HepG2 (cell line): ENCODE measurements around the gene AASS. TPM values are rescaled to one million over a fixed set of nuclear protein-coding genes. Genes with fewer than 3 reads are reported as not detected.
A peak's percentile ranks its signal among the peaks of the same experiment; 100 is the strongest.

Source experiments
- ATAC-seq: fragments of 200-7000 bp; cut with Tn5 transposase; 3 replicates; pipeline ENCODE4 v1.9.1; 2020; ENCODE audit warnings: mild to moderate bottlenecking, moderate library complexity
- BruUV-seq: library from RNA; stranded (reverse); fragments of 400-500 nt; replicated peaks from 2 replicates; lab custom pipeline; 2021; lab: Mats Ljungman, UMichigan
- CTCF ChIA-PET: fragments of 300-600 bp; formaldehyde crosslinking; extraction: SDS; loops from one replicate; lab custom pipeline; 2021; ENCODE audit warnings: low total read pairs, inconsistent platforms, low intra/inter-chr PET ratio; lab: Yijun Ruan, JAX
- POLR2A ChIA-PET: fragments of 350-600 bp; sonication (Branson Sonifier 250); formaldehyde crosslinking; loops from one replicate; lab custom pipeline; 2020; ENCODE audit warnings: antibody characterized with exemption, inconsistent platforms; lab: Yijun Ruan, JAX
- DNase-seq: peaks from one replicate; pipeline ENCODE4 v3.0.0-alpha.2; 2015; ENCODE audit warnings: low spot score
- FAIRE-seq: peaks from 3 replicates; lab custom pipeline; 2011; peaks lifted over from hg19 to GRCh38; lab: Jason Lieb, UNC
- H2AFZ ChIP-seq: one replicate; pipeline ENCODE4 v1.6.1; 2011; ENCODE audit warnings: low read length, inconsistent platforms
- H3K27ac ChIP-seq: fragments of 300-600 bp; 3 replicates; pipeline ENCODE4 v1.8.0; 2011; ENCODE audit warnings: mixed run types, mild to moderate bottlenecking, mixed read lengths, low read length, inconsistent platforms; ENCODE audit not compliant: insufficient read depth; ENCODE audit errors: extremely low read length
- H3K27me3 ChIP-seq, 2 experiments: fragments of 200-600 bp in 1 of 2; 2 replicates in 1 of 2; 3 replicates in 1 of 2; pipeline versions ENCODE4 v1.6.0 to v1.8.0; 2011; ENCODE audit warnings: low read length in 2 of 2, mild to moderate bottlenecking in 2 of 2, moderate library complexity in 2 of 2, inconsistent platforms in 1 of 2; ENCODE audit not compliant: insufficient read depth in 2 of 2, control insufficient read depth in 1 of 2
- H3K36me3 ChIP-seq, 2 experiments: fragments of 200-600 bp in 1 of 2; replicated peaks in 1 of 2; 2 replicates in 1 of 2; 3 replicates in 1 of 2; pipeline versions ENCODE4 v1.5.1 to v1.8.0; 2011; ENCODE audit warnings: low read length in 2 of 2, inconsistent platforms in 1 of 2; ENCODE audit not compliant: insufficient read depth in 2 of 2, control insufficient read depth in 1 of 2
- H3K4me1 ChIP-seq: 2 replicates; pipeline ENCODE4 v1.5.1; 2012; ENCODE audit warnings: low read length, inconsistent platforms; ENCODE audit not compliant: insufficient read depth
- H3K4me2 ChIP-seq: 2 replicates; pipeline ENCODE4 v1.6.0; 2011; ENCODE audit warnings: low read depth, low read length, inconsistent platforms
- H3K4me3 ChIP-seq, 3 experiments: fragments of 200-600 bp in 1 of 3; sonication (generic), shearing (Covaris generic) in 1 of 3; replicated peaks in 1 of 3; 2 replicates each; pipeline ENCODE4 v1.5.1; 2011 to 2016; ENCODE audit warnings: low read length in 3 of 3, inconsistent platforms in 2 of 3, low read depth in 2 of 3, mild to moderate bottlenecking in 2 of 3, control low read depth in 1 of 3, mixed read lengths in 1 of 3; ENCODE audit not compliant: insufficient read depth in 1 of 3
- H3K79me2 ChIP-seq: one replicate; pipeline ENCODE4 v1.6.1; 2011; ENCODE audit warnings: low read length, inconsistent platforms; ENCODE audit not compliant: insufficient read depth
- H3K9ac ChIP-seq: 2 replicates; pipeline ENCODE4 v1.6.0; 2011; ENCODE audit warnings: mild to moderate bottlenecking, low read depth, low read length, inconsistent platforms; ENCODE audit not compliant: insufficient read depth
- H3K9me3 ChIP-seq: 2 replicates; pipeline ENCODE4 v1.5.1; 2012; ENCODE audit warnings: mild to moderate bottlenecking, low read length
- H4K20me1 ChIP-seq: 2 replicates; pipeline ENCODE4 v1.6.0; 2011; ENCODE audit warnings: inconsistent platforms, mild to moderate bottlenecking, low read length, moderate library complexity; ENCODE audit not compliant: insufficient read depth
- ARNT2 ChIP-seq: sonication (generic); formaldehyde crosslinking; IDR thresholded peaks from 2 replicates; pipeline ENCODE4 v1.8.0; 2022; ENCODE audit warnings: mild to moderate bottlenecking, low read depth, missing genetic modification reagents, moderate library complexity
- JUNB ChIP-seq: sonication (generic); formaldehyde crosslinking; IDR thresholded peaks from 2 replicates; pipeline ENCODE4 v1.8.0; 2022; ENCODE audit warnings: missing genetic modification reagents, mild to moderate bottlenecking, borderline replicate concordance
- TEAD2 ChIP-seq: sonication (generic); formaldehyde crosslinking; IDR thresholded peaks from 2 replicates; pipeline ENCODE4 v1.9.0; 2021; ENCODE audit warnings: missing genetic modification reagents
- ZNF12 ChIP-seq: sonication (generic); formaldehyde crosslinking; IDR thresholded peaks from 2 replicates; pipeline ENCODE4 v1.5.0; 2020; ENCODE audit warnings: missing genetic modification reagents
- ZNF235 ChIP-seq: sonication (generic); formaldehyde crosslinking; IDR thresholded peaks from 2 replicates; pipeline ENCODE4 v1.8.1; 2023; ENCODE audit warnings: mild to moderate bottlenecking, missing genetic modification reagents, borderline replicate concordance
- ZNF253 ChIP-seq: sonication (generic); formaldehyde crosslinking; IDR thresholded peaks from 2 replicates; pipeline ENCODE4 v1.8.0; 2022; ENCODE audit warnings: mild to moderate bottlenecking, missing genetic modification reagents, borderline replicate concordance
- ZNF333 ChIP-seq: sonication (generic); formaldehyde crosslinking; IDR thresholded peaks from 2 replicates; pipeline ENCODE4 v1.4.0; 2020; ENCODE audit warnings: mild to moderate bottlenecking, missing genetic modification reagents, borderline replicate concordance
- ZNF383 ChIP-seq: sonication (generic); formaldehyde crosslinking; IDR thresholded peaks from 2 replicates; pipeline ENCODE4 v1.4.0; 2020; ENCODE audit warnings: missing genetic modification reagents, mild to moderate bottlenecking, borderline replicate concordance
- ZNF629 ChIP-seq: sonication (generic); formaldehyde crosslinking; conservative IDR thresholded peaks from 2 replicates; pipeline ENCODE4 v1.5.0; 2020; ENCODE audit warnings: missing genetic modification reagents
- ZSCAN30 ChIP-seq: sonication (generic); formaldehyde crosslinking; IDR thresholded peaks from 2 replicates; pipeline ENCODE4 v1.5.0; 2020; ENCODE audit warnings: mild to moderate bottlenecking, missing genetic modification reagents
- WGBS: methylation state at CpG from one replicate; pipeline ENCODE4 v1.1.6; 2017; ENCODE audit warnings: low lambda C conversion rate; 5-methylcytosine and 5-hydroxymethylcytosine counted together
- in situ Hi-C: cut with HindIII; loops from 2 replicates; pipeline ENCODE4 v1.10.0; 2017; ENCODE audit warnings: low pct_unique_long_range_greater_than_20kb; ENCODE audit not compliant: extremely low pct_ligation_motif_present
- intact Hi-C: fragments of 100-400 bp; cut with micrococcal nuclease; formaldehyde crosslinking; loops from one replicate; pipeline ENCODE4 v1.10.0; 2022; ENCODE audit not compliant: unreplicated experiment
- polyA plus RNA-seq, 8 experiments: library from polyadenylated mRNA; depleted of rRNA in 3 of 8; stranded (reverse) in 7 of 8; unstranded in 1 of 8; fragments of >200 nt; fragmentation: Illumina TruSeq in 4 of 8; extraction: Trizol in 4 of 8; gene quantifications; 2 replicates each; pipeline versions ENCODE4 v1.2.1 to v1.2.3, GENCODE V29; 2011 to 2016; ENCODE audit warnings: low read depth in 4 of 8, missing spikeins in 1 of 8, mixed read lengths in 1 of 8; ENCODE audit not compliant: insufficient read depth in 1 of 8
- total RNA-seq, 5 experiments: library from RNA; depleted of rRNA; stranded (reverse); fragments of >200 nt; fragmentation: Illumina TruSeq; extraction: Trizol; gene quantifications; 2 replicates each; pipeline ENCODE4 v1.2.3, GENCODE V29; 2016; ENCODE audit warnings: low read depth in 1 of 5
- TF ChIP-seq, protein P1 (sequence below): sonication (generic); formaldehyde crosslinking; IDR thresholded peaks from 2 replicates; pipeline ENCODE4 v1.9.0; 2021; ENCODE audit warnings: missing genetic modification reagents, borderline replicate concordance
- TF ChIP-seq, protein P2 (sequence below): IDR thresholded peaks from 2 replicates; pipeline ENCODE4 v1.6.1; 2016; ENCODE audit warnings: missing compliant biosample characterization, missing genetic modification reagents, borderline replicate concordance
- TF ChIP-seq, protein P3 (sequence below): IDR thresholded peaks from 2 replicates; pipeline ENCODE4 v1.6.1; 2016; ENCODE audit warnings: low read depth, control low read depth
- TF ChIP-seq, protein P4 (sequence below): sonication (generic); formaldehyde crosslinking; IDR thresholded peaks from 2 replicates; pipeline ENCODE4 v1.8.1; 2023; ENCODE audit warnings: missing genetic modification reagents, mild to moderate bottlenecking, borderline replicate concordance
- TF ChIP-seq, protein P5 (sequence below): sonication (generic); formaldehyde crosslinking; conservative IDR thresholded peaks from 2 replicates; pipeline ENCODE4 v1.4.0; 2020; ENCODE audit warnings: missing genetic modification reagents

The AASS gene
- total and polyA plus RNA-seq, 2 of the 13 experiments (the other 11 are each of a cell fraction or from before 2014, with no cell fraction given), result 11.6 to 43.9 TPM

DNA sequence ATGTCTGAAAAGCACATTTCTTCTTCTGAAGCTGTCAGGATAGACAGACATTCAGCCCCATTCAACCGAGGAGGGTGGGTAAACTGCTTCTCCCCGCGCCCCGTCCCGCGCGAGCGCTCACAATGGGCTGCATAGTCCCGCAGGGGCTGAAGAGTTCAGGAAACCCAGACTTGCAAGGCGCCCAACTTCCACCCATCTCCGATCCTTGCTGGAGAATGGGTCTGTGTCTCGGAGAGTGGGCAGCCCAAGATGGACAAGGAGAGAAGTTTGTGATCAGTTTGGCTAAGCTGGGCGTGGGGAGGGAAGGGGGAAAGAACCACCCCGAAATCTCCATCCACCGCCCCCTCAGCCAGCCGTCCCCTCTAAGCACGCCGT lies 686 bp downstream of the AASS start:
- peak overlapping the region; percentile 72 for H3K27ac ChIP-seq
- no peaks in the 10 kb centered on the region for H3K9me3 ChIP-seq
- peaks cover 18% of the 10 kb centered on the region for H3K79me2 ChIP-seq
- DNase-seq (no peak), ATAC-seq (peak; percentile 67), FAIRE-seq (no peak)
- in situ Hi-C loops (no loop called here), intact Hi-C loops (no loop called here)
- POLR2A ChIA-PET, result no interaction called here
- H3K4me3 ChIP-seq, result peak overlapping the region; percentile 88 to 90 (median 89)
- H3K36me3 ChIP-seq, result no peaks in the 10 kb centered on the region
- peak overlapping the region; percentile 88 for H3K4me2 ChIP-seq
- no TSS peak for BruUV-seq
- 0% methylated on average over 12 of the region's 18 CpGs for WGBS
- H4K20me1 ChIP-seq, result no peaks in the 10 kb centered on the region; the same call in 1 of the 2 replicates
- no peaks in the 10 kb centered on the region; a peak in 1 of 5 replicates for H3K27me3 ChIP-seq
- H3K9ac ChIP-seq, result peak overlapping the region; percentile 80
- peak overlapping the region; percentile 0 for H2AFZ ChIP-seq
- CTCF ChIA-PET, result no interaction called here
- H3K4me1 ChIP-seq, result peaks cover 18% of the 10 kb centered on the region
- peak; percentile 23; the same call in 1 of the 2 replicates for TF ChIP-seq ZNF253
- TF ChIP-seq, protein P1, sequence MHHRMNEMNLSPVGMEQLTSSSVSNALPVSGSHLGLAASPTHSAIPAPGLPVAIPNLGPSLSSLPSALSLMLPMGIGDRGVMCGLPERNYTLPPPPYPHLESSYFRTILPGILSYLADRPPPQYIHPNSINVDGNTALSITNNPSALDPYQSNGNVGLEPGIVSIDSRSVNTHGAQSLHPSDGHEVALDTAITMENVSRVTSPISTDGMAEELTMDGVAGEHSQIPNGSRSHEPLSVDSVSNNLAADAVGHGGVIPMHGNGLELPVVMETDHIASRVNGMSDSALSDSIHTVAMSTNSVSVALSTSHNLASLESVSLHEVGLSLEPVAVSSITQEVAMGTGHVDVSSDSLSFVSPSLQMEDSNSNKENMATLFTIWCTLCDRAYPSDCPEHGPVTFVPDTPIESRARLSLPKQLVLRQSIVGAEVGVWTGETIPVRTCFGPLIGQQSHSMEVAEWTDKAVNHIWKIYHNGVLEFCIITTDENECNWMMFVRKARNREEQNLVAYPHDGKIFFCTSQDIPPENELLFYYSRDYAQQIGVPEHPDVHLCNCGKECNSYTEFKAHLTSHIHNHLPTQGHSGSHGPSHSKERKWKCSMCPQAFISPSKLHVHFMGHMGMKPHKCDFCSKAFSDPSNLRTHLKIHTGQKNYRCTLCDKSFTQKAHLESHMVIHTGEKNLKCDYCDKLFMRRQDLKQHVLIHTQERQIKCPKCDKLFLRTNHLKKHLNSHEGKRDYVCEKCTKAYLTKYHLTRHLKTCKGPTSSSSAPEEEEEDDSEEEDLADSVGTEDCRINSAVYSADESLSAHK (CRISPR knock-in tag), result no peak
- TF ChIP-seq ZNF629 (CRISPR knock-in tag), result peak; percentile 47
- TF ChIP-seq JUNB, result no peak
- TF ChIP-seq, protein P2, sequence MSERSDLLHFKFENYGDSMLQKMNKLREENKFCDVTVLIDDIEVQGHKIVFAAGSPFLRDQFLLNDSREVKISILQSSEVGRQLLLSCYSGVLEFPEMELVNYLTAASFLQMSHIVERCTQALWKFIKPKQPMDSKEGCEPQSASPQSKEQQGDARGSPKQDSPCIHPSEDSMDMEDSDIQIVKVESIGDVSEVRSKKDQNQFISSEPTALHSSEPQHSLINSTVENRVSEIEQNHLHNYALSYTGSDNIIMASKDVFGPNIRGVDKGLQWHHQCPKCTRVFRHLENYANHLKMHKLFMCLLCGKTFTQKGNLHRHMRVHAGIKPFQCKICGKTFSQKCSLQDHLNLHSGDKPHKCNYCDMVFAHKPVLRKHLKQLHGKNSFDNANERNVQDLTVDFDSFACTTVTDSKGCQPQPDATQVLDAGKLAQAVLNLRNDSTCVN, result no peak
- no peak for TF ChIP-seq ZSCAN30
- TF ChIP-seq, protein P3, sequence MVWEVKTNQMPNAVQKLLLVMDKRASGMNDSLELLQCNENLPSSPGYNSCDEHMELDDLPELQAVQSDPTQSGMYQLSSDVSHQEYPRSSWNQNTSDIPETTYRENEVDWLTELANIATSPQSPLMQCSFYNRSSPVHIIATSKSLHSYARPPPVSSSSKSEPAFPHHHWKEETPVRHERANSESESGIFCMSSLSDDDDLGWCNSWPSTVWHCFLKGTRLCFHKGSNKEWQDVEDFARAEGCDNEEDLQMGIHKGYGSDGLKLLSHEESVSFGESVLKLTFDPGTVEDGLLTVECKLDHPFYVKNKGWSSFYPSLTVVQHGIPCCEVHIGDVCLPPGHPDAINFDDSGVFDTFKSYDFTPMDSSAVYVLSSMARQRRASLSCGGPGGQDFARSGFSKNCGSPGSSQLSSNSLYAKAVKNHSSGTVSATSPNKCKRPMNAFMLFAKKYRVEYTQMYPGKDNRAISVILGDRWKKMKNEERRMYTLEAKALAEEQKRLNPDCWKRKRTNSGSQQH (CRISPR knock-in tag), result no peak
- TF ChIP-seq ZNF235, result no peak
- TF ChIP-seq TEAD2, result no peak
- 0 out of 2 replicates have a peak, but pooled peaks have one; percentile 23 for TF ChIP-seq ZNF383 (CRISPR knock-in tag)
- TF ChIP-seq ZNF333 (CRISPR knock-in tag), result no peak
- TF ChIP-seq ARNT2, result 0 out of 2 replicates have a peak, but pooled peaks have one; percentile 8
- TF ChIP-seq, protein P4, sequence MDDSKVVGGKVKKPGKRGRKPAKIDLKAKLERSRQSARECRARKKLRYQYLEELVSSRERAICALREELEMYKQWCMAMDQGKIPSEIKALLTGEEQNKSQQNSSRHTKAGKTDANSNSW (CRISPR knock-in tag), result no peak
- TF ChIP-seq ZNF12, result no peak
- TF ChIP-seq, protein P5, sequence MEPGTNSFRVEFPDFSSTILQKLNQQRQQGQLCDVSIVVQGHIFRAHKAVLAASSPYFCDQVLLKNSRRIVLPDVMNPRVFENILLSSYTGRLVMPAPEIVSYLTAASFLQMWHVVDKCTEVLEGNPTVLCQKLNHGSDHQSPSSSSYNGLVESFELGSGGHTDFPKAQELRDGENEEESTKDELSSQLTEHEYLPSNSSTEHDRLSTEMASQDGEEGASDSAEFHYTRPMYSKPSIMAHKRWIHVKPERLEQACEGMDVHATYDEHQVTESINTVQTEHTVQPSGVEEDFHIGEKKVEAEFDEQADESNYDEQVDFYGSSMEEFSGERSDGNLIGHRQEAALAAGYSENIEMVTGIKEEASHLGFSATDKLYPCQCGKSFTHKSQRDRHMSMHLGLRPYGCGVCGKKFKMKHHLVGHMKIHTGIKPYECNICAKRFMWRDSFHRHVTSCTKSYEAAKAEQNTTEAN (CRISPR knock-in tag), result 0 out of 2 replicates have a peak, but pooled peaks have one; percentile 6
